ENCODE results near the gene TSSK2.

DNA sequence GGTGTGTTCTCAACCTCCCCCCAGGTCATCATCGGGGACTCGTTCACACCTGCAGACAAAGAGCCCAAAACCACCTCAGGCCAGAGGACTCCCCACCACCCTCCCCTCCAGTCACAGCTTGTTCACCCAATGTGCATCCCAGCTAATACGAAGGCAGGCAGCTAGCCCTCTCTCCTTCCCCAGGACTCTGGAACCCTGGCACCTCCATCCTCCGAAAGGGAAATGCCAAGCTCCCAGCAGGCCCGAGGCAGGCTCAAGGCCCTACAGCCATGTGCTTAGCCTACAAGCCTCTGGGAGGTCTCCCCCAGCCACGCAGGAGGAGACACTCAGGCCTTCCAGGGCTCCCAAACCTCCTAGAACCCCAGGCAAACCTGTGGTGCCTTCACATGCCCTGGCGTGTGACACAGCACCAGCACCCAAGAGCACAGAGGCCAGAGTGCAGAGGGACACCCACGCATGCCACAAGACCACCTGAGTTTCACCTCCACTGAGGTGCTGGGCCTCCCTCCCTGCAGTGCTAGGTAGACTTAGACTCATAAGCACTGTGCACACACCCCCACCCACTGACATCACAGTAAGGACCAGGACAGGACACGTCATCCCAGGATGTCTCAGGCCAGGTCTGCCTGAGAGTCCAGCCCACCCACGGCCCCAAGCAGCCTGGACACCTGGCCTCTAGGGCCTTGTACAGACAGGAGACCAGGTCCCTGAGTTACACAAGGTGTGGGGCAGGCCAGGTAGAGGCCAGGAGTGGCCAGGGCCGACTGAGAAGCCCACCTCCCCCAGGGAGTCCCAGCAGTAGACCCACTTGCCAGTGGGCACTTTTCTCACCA lies 6.5 kb downstream of the TSSK2 start:
- TF ChIP-seq CTCF (IDR thresholded peaks at IDR 0.05; ENCODE audit: low read depth, low read length) (no peak), EZH2phosphoT487 (IDR thresholded peaks at IDR 0.05; ENCODE audit: low read depth) (no peak)
